Measurements from ENCODE around the gene ABCC9.
"Not testable (repeated sequence)": the region's sequence is repeated elsewhere in the genome, so short reads cannot be mapped to it uniquely, and the experiment has no call there.

Gene ABCC9

GRCh38 chr12:21814814-21815213 lies 126.4 kb downstream of the ABCC9 start:
- DNase-seq, result no peak

GRCh38 chr12:21814327-21814726 lies 126.9 kb downstream of the ABCC9 start:
- no peak for DNase-seq

GRCh38 chr12:21813751-21814150 lies 127.5 kb downstream of the ABCC9 start:
- DNase-seq, result no peak

- DNase-seq, result no peak
These were observed 128.1 kb downstream of the ABCC9 start for GRCh38 chr12:21813125-21813524.

GRCh38 chr12:21812340-21812739 lies 128.9 kb downstream of the ABCC9 start:
- not testable (repeated sequence) for DNase-seq

GRCh38 chr12:21809100-21809499 lies 132.1 kb downstream of the ABCC9 start:
- DNase-seq, result no peak

GRCh38 chr12:21806255-21806654 lies 135.0 kb downstream of the ABCC9 start:
- no peak for DNase-seq

- no peak for DNase-seq
These were observed 139.5 kb downstream of the ABCC9 start for GRCh38 chr12:21801522-21802288.

- no peak for DNase-seq
These were observed 141.2 kb downstream of the ABCC9 start for GRCh38 chr12:21800011-21800410.

GRCh38 chr12:21797539-21797938 lies 143.7 kb downstream of the ABCC9 start:
- DNase-seq, result no peak

- no peak for DNase-seq
These were observed 145.4 kb downstream of the ABCC9 start for GRCh38 chr12:21795648-21796328.

- not testable (repeated sequence) for DNase-seq
These were observed 146.2 kb downstream of the ABCC9 start for GRCh38 chr12:21794807-21795595.

GRCh38 chr12:21789687-21790086 lies 151.5 kb downstream of the ABCC9 start:
- not testable (repeated sequence) for DNase-seq

- DNase-seq, result no peak
These were observed 152.9 kb downstream of the ABCC9 start for GRCh38 chr12:21788089-21788983.

- no peak for DNase-seq
These were observed 155.1 kb downstream of the ABCC9 start for GRCh38 chr12:21786041-21786531.

- DNase-seq, result not testable (repeated sequence)
These were observed 158.5 kb downstream of the ABCC9 start for GRCh38 chr12:21782723-21783122.

- no peak for DNase-seq
These were observed 160.4 kb downstream of the ABCC9 start for GRCh38 chr12:21780786-21781185.

GRCh38 chr12:21776175-21776574 lies 165.1 kb downstream of the ABCC9 start:
- peak in 1 of 14 donors; percentile 1 for DNase-seq

- peak in 2 of 14 donors; percentile 2 to 3 for DNase-seq
These were observed 165.9 kb downstream of the ABCC9 start for GRCh38 chr12:21775133-21775820.

GRCh38 chr12:21774358-21775132 lies 166.7 kb downstream of the ABCC9 start, which contains the start of gene KCNJ8:
Gene KCNJ8, minus strand, starts transcription at chr12:21774706. Its CDS starts 1,090 bp downstream, at chr12:21773616.
- DNase-seq, result peak in 12 of 14 donors; percentile 5 to 87 (median 60)
